H1 (cell line): ENCODE measurements around the gene CDC27. TPM values are rescaled to one million over a fixed set of nuclear protein-coding genes. Genes with fewer than 3 reads are reported as not detected.

Experiments used
- CTCF ChIA-PET: fragments of 300-600 bp; sonication (Branson Sonifier 250); formaldehyde crosslinking; loops from one replicate; lab custom pipeline; 2021; ENCODE audit not compliant: partially characterized antibody; lab: Charles Lee
- POLR2A ChIA-PET: fragments of 300-600 bp; sonication (Branson Sonifier 250); formaldehyde crosslinking; loops from one replicate; lab custom pipeline; 2021; ENCODE audit warnings: inconsistent platforms; ENCODE audit not compliant: partially characterized antibody; lab: Charles Lee
- DNase-seq, 2 experiments: peaks; one replicate each; pipeline versions ENCODE4 v3.0.0 to v3.0.0-alpha.2; 2010 to 2022; ENCODE audit warnings: low spot score in 2 of 2, low read depth in 1 of 2, mixed read lengths in 1 of 2
- FAIRE-seq: peaks from 2 replicates; lab custom pipeline; 2011; peaks lifted over from hg19 to GRCh38; lab: Jason Lieb, UNC
- H2AFZ ChIP-seq: 2 replicates; pipeline ENCODE4 v1.8.1; 2012; ENCODE audit warnings: low read length, inconsistent platforms
- H2AK5ac ChIP-seq: 2 replicates; pipeline ENCODE4 v1.6.1; 2013; ENCODE audit warnings: low read depth, low read length
- H2BK120ac ChIP-seq: replicated peaks from 2 replicates; pipeline ENCODE3; 2013; ENCODE audit warnings: low read depth, low read length, inconsistent platforms
- H2BK12ac ChIP-seq: 2 replicates; pipeline ENCODE4 v1.6.1; 2013; ENCODE audit warnings: low read depth, low read length
- H2BK15ac ChIP-seq: 2 replicates; pipeline ENCODE4 v1.6.1; 2013; ENCODE audit warnings: low read length
- H2BK20ac ChIP-seq: 2 replicates; pipeline ENCODE4 v1.6.1; 2013; ENCODE audit warnings: low read length
- H2BK5ac ChIP-seq: 2 replicates; pipeline ENCODE4 v1.6.1; 2013; ENCODE audit warnings: low read depth, low read length
- H3K14ac ChIP-seq: 2 replicates; pipeline ENCODE4 v1.6.1; 2013; ENCODE audit warnings: inconsistent platforms; ENCODE audit not compliant: insufficient read length
- H3K18ac ChIP-seq: 2 replicates; pipeline ENCODE4 v1.6.1; 2013; ENCODE audit warnings: low read length; ENCODE audit errors: extremely low read depth
- H3K23ac ChIP-seq: 2 replicates; pipeline ENCODE4 v1.6.1; 2013; ENCODE audit warnings: inconsistent platforms; ENCODE audit not compliant: insufficient read length
- H3K23me2 ChIP-seq: 2 replicates; pipeline ENCODE4 v1.6.1; 2013; ENCODE audit warnings: low read depth, low read length
- H3K27ac ChIP-seq: 2 replicates; pipeline ENCODE4 v1.6.1; 2011; ENCODE audit warnings: low read depth, low read length, inconsistent platforms
- H3K27me3 ChIP-seq, 4 experiments: replicated peaks in 1 of 4; 1 replicate in 1 of 4; 2 replicates in 3 of 4; pipeline versions ENCODE4 v1.6.1 to v1.8.1; 2011 to 2013; ENCODE audit warnings: low read length in 3 of 4, mild to moderate bottlenecking in 3 of 4, inconsistent platforms in 2 of 4, mixed read lengths in 2 of 4, moderate library complexity in 1 of 4; ENCODE audit not compliant: control insufficient read depth in 3 of 4, insufficient read depth in 3 of 4; ENCODE audit errors: extremely low read depth in 1 of 4
- H3K36me3 ChIP-seq, 4 experiments: 2 replicates each; pipeline versions ENCODE4 v1.6.1 to v1.8.1; 2011 to 2013; ENCODE audit warnings: mild to moderate bottlenecking in 4 of 4, low read length in 3 of 4, moderate library complexity in 2 of 4, control low read depth in 1 of 4, inconsistent platforms in 1 of 4; ENCODE audit not compliant: insufficient read depth in 4 of 4, control insufficient read depth in 2 of 4
- H3K4ac ChIP-seq: replicated peaks from 2 replicates; pipeline ENCODE3; 2013; ENCODE audit warnings: low read length, low read depth, mixed read lengths, inconsistent platforms; ENCODE audit not compliant: insufficient read length
- H3K4me1 ChIP-seq, 4 experiments: replicated peaks in 1 of 4; 1 replicate in 1 of 4; 2 replicates in 3 of 4; pipeline versions ENCODE4 v1.6.1 to v1.8.1; 2011 to 2013; ENCODE audit warnings: low read length in 3 of 4, inconsistent platforms in 2 of 4, mixed read lengths in 1 of 4; ENCODE audit not compliant: insufficient read depth in 4 of 4, control insufficient read depth in 3 of 4
- H3K4me2 ChIP-seq, 2 experiments: 2 replicates each; pipeline versions ENCODE4 v1.6.1 to v1.8.1; 2011 to 2013; ENCODE audit warnings: low read depth in 2 of 2, low read length in 2 of 2, control low read depth in 1 of 2, inconsistent platforms in 1 of 2, mild to moderate bottlenecking in 1 of 2; ENCODE audit not compliant: insufficient read depth in 1 of 2
- H3K4me3 ChIP-seq, 4 experiments: fragments of 200-600, 300-600 bp in 1 of 4; sonication (generic), shearing (Covaris generic), sonication (Bioruptor Twin) in 1 of 4; 2 replicates each; pipeline versions ENCODE4 v1.5.1 to v1.8.1; 2011 to 2016; ENCODE audit warnings: low read length in 4 of 4, low read depth in 3 of 4, control low read depth in 2 of 4, inconsistent platforms in 2 of 4, mild to moderate bottlenecking in 2 of 4, mixed read lengths in 1 of 4, moderate library complexity in 1 of 4; ENCODE audit not compliant: insufficient read depth in 2 of 4; ENCODE audit errors: extremely low read depth in 1 of 4
- H3K56ac ChIP-seq: replicated peaks from 2 replicates; pipeline ENCODE3; 2013; ENCODE audit warnings: low read depth, mild to moderate bottlenecking, mixed read lengths, low read length, inconsistent platforms; ENCODE audit not compliant: insufficient read length
- H3K79me1 ChIP-seq: 2 replicates; pipeline ENCODE4 v1.6.1; 2013; ENCODE audit warnings: low read depth, low read length, control low read depth
- H3K79me2 ChIP-seq, 2 experiments: 2 replicates each; pipeline versions ENCODE4 v1.6.1 to v1.8.1; 2012 to 2013; ENCODE audit warnings: low read length in 2 of 2, mild to moderate bottlenecking in 2 of 2, inconsistent platforms in 1 of 2; ENCODE audit not compliant: insufficient read depth in 2 of 2, control insufficient read depth in 1 of 2
- H3K9ac ChIP-seq, 4 experiments: replicated peaks in 1 of 4; 1 replicate in 1 of 4; 2 replicates in 3 of 4; pipeline versions ENCODE4 v1.6.1 to v1.8.1; 2011 to 2013; ENCODE audit warnings: low read depth in 3 of 4, low read length in 3 of 4, control low read depth in 2 of 4, mild to moderate bottlenecking in 2 of 4, moderate library complexity in 2 of 4, inconsistent platforms in 1 of 4; ENCODE audit errors: extremely low read depth in 1 of 4
- H3K9me3 ChIP-seq, 2 experiments: 2 replicates each; pipeline versions ENCODE4 v1.6.1 to v1.8.1; 2012 to 2013; ENCODE audit warnings: mild to moderate bottlenecking in 2 of 2, moderate library complexity in 2 of 2, control low read depth in 1 of 2, inconsistent platforms in 1 of 2, low read depth in 1 of 2, low read length in 1 of 2, mixed read lengths in 1 of 2; ENCODE audit not compliant: insufficient read depth in 2 of 2
- H4K20me1 ChIP-seq, 2 experiments: replicated peaks in 1 of 2; 2 replicates each; pipeline versions ENCODE3 to v1.8.1; 2011 to 2013; ENCODE audit warnings: inconsistent platforms in 2 of 2, low read length in 2 of 2, mild to moderate bottlenecking in 1 of 2; ENCODE audit not compliant: insufficient read depth in 2 of 2, control insufficient read depth in 1 of 2
- H4K5ac ChIP-seq: 2 replicates; pipeline ENCODE4 v1.6.1; 2013; ENCODE audit warnings: low read length, low read depth, mixed read lengths, inconsistent platforms; ENCODE audit not compliant: insufficient read length
- H4K8ac ChIP-seq: 2 replicates; pipeline ENCODE4 v1.8.0; 2013; ENCODE audit warnings: mild to moderate bottlenecking, moderate library complexity, low read length, inconsistent platforms; ENCODE audit not compliant: insufficient read depth; ENCODE audit errors: extremely low read depth
- H4K91ac ChIP-seq: replicated peaks from 2 replicates; pipeline ENCODE3; 2013; ENCODE audit warnings: low read length, mixed read lengths, inconsistent platforms; ENCODE audit not compliant: insufficient read length
- ASH2L ChIP-seq: fragments of 200-600, 300-600 bp; sonication (generic); IDR thresholded peaks from one replicate; pipeline ENCODE4 v1.7.1; 2017; ENCODE audit warnings: low read length
- CTCF ChIP-seq, 3 experiments: IDR thresholded peaks; 1 replicate in 2 of 3; 2 replicates in 1 of 3; pipeline versions ENCODE4 v1.5.1 to v1.6.1; 2011; ENCODE audit warnings: low read length in 3 of 3, mild to moderate bottlenecking in 3 of 3, inconsistent platforms in 2 of 3, low read depth in 1 of 3, moderate library complexity in 1 of 3; ENCODE audit not compliant: insufficient read depth in 1 of 3; ENCODE audit errors: control extremely low read depth in 1 of 3
- EGR1 ChIP-seq: IDR thresholded peaks from 2 replicates; pipeline ENCODE4 v1.6.1; 2011; ENCODE audit warnings: low read depth, low read length, borderline replicate concordance
- FOSL1 ChIP-seq: IDR thresholded peaks from 2 replicates; pipeline ENCODE4 v1.6.1; 2011; ENCODE audit warnings: mild to moderate bottlenecking, low read depth, low read length, moderate library complexity; ENCODE audit not compliant: insufficient read depth
- GTF2F1 ChIP-seq: IDR thresholded peaks from 2 replicates; pipeline ENCODE4 v1.6.1; 2012; ENCODE audit warnings: low read depth, low read length, improper control_type of control experiment, borderline replicate concordance
- KDM1A ChIP-seq: fragments of 200-600, 300-600 bp; sonication (generic); IDR thresholded peaks from 2 replicates; pipeline ENCODE4 v1.7.1; 2016; ENCODE audit warnings: mild to moderate bottlenecking, low read length, borderline replicate concordance
- NANOG ChIP-seq: IDR thresholded peaks from 2 replicates; pipeline ENCODE4 v1.6.1; 2011; ENCODE audit warnings: low read length, low read depth, mild to moderate bottlenecking, inconsistent platforms; ENCODE audit not compliant: insufficient read depth, poor library complexity, severe bottlenecking
- RBBP5 ChIP-seq: IDR thresholded peaks from 2 replicates; pipeline ENCODE4 v1.7.1; 2012; ENCODE audit warnings: low read depth, mild to moderate bottlenecking, inconsistent platforms, low read length, moderate library complexity, borderline replicate concordance
- RFX5 ChIP-seq: IDR thresholded peaks from 2 replicates; pipeline ENCODE4 v1.6.1; 2011; ENCODE audit warnings: low read depth, low read length, improper control_type of control experiment, borderline replicate concordance
- TBP ChIP-seq: IDR thresholded peaks from 2 replicates; pipeline ENCODE4 v1.6.1; 2011; ENCODE audit warnings: low read depth, low read length, improper control_type of control experiment
- WGBS, 2 experiments: shearing (Covaris generic) in 1 of 2; methylation state at CpG; one replicate each; pipeline versions ENCODE4 v1.1.6 to v1.1.7; 2013 to 2015; ENCODE audit warnings: low lambda C conversion rate in 2 of 2, mixed read lengths in 2 of 2, inconsistent platforms in 1 of 2, low coverage in 1 of 2, missing lambda C conversion rate in 1 of 2; ENCODE audit not compliant: insufficient replicate concordance in 2 of 2, insufficient coverage in 1 of 2, insufficient read length in 1 of 2; ENCODE audit errors: extremely low coverage in 1 of 2, missing lambda C conversion rate in 1 of 2; 5-methylcytosine and 5-hydroxymethylcytosine counted together
- polyA plus RNA-seq, 7 experiments: library from polyadenylated mRNA; depleted of rRNA in 3 of 7; stranded (reverse) in 5 of 7; unstranded in 2 of 7; fragments of >200 nt in 5 of 7; fragments of 200-250 nt in 2 of 7; gene quantifications; 1 replicate in 5 of 7; 2 replicates in 1 of 7; 4 replicates in 1 of 7; pipeline versions ENCODE4 v1.2.1 to v1.2.3, GENCODE V29; 2011 to 2013; ENCODE audit warnings: missing spikeins in 2 of 7, mixed read lengths in 2 of 7
- total RNA-seq: library from RNA; stranded (reverse); fragmentation: NEBNext Ultra II Directional; extraction: Animal tissue kit (Norgen Biotek cat#: 25700); gene quantifications from 2 replicates; pipeline ENCODE4 v1.2.1, GENCODE V29; 2021

Gene CDC27
- total and polyA plus RNA-seq, 2 of the 8 experiments (the other 6 are each of a cell fraction or from before 2014, with no cell fraction given) = 41.9 to 87.5 TPM

GRCh38 chr17:47177261-47177660, 11.8 kb downstream of the CDC27 start:
- CTCF ChIA-PET = interaction anchor here (0.7 kb wide), 1 partner anchor 142 kb away, joined by 3 read pairs; no protein-coding TSS in a partner anchor
- no peak overlapping the region for H3K14ac ChIP-seq
- 84% methylated on average over 7 of the region's 7 CpGs; no CpG with 5 or more reads in 1 of the 2 experiments for WGBS, 2 experiments
- H4K5ac ChIP-seq = no peak overlapping the region
- peaks cover 0 to 54% of the 10 kb centered on the region in 2 experiments; a peak in 2 of 4 replicates for H3K79me2 ChIP-seq
- no peak overlapping the region for H3K4me2 ChIP-seq
- H3K79me1 ChIP-seq = no peaks in the 10 kb centered on the region
- no peak overlapping the region for H2AK5ac ChIP-seq
- no peak overlapping the region for H2BK15ac ChIP-seq
- no peak overlapping the region for H3K4me3 ChIP-seq
- H4K91ac ChIP-seq = no peak overlapping the region
- H2BK5ac ChIP-seq = no peak overlapping the region
- no peak for TF ChIP-seq RBBP5
- TF ChIP-seq GTF2F1 = no peak
- TF ChIP-seq RFX5 = no peak
- TF ChIP-seq FOSL1 = no peak
- TF ChIP-seq EGR1 = no peak
- TF ChIP-seq NANOG = no peak
- no peak for TF ChIP-seq CTCF (IDR thresholded peaks at IDR 0.05; ENCODE audit: control extremely low read depth in 1 of 3, insufficient read depth in 1 of 3, low read depth in 1 of 3, low read length in 3 of 3)
- no peak for TF ChIP-seq TBP
- TF ChIP-seq KDM1A = no peak
- no peak for TF ChIP-seq ASH2L
- POLR2A ChIA-PET = no interaction called here
- no peaks in the 10 kb centered on the region for H3K23me2 ChIP-seq
- no peak overlapping the region for H3K18ac ChIP-seq
- H2BK12ac ChIP-seq = no peak overlapping the region
- no peaks in the 10 kb centered on the region for H3K27me3 ChIP-seq
- no peak overlapping the region for H3K27ac ChIP-seq
- H3K56ac ChIP-seq = no peak overlapping the region
- H3K4ac ChIP-seq = no peak overlapping the region
- H2BK20ac ChIP-seq = no peak overlapping the region
- peaks cover 0 to 28% (median 1%) of the 10 kb centered on the region in 4 experiments; a peak in 4 of 8 replicates for H3K36me3 ChIP-seq
- H2AFZ ChIP-seq = no peak overlapping the region
- no peak overlapping the region for H4K8ac ChIP-seq
- FAIRE-seq (no peak), DNase-seq (no peak)
- H4K20me1 ChIP-seq = peaks cover 4 to 8% of the 10 kb centered on the region in 2 experiments
- H3K4me1 ChIP-seq = peaks cover 0 to 2% (median 1%) of the 10 kb centered on the region in 4 experiments; a peak in 3 of 7 replicates
- no peak overlapping the region for H3K23ac ChIP-seq
- H3K9me3 ChIP-seq = no peaks in the 10 kb centered on the region
- H2BK120ac ChIP-seq = no peak overlapping the region
- H3K9ac ChIP-seq = no peak overlapping the region
